GM18861 (cell line): ENCODE results near the gene SORBS1.

Experiments
- ATAC-seq: cut with Tn5 transposase; IDR thresholded peaks from one replicate; pipeline ENCODE4 v1.9.1; 2021; ENCODE audit not compliant: unreplicated experiment

The SORBS1 gene

DNA sequence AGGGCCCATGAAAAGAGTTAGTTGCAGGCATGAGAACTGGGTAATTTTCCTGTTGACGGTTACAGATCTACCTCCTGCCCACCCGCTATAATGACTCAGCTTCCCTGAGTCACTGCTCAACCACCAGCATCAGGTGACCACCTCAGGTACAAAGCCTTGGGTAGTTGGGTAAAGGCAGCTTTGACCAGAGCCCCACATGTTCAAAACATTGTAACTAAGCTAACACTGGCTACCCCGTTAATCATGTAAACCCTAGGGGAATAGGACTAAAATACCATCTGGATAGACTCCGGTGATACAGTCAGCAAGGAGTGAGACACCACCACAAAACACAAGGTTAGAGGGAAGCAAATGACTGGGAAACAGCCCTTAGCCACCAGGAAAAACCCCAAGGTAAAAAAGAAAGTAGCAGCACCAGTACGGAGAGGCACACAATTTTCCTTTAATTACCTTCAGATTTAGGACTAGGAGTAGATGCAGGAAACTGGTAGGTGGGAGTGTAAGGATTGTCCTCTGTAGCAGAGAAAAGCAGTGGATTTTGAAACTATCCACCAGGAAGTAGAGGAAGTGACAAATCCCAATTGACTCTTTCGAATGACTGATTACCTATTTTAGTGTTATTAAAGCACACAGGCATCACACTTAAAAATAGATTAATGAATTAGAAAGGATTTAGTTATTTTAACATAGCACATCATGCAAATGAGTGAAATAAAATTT, 166.8 kb downstream of the SORBS1 start:
- ATAC-seq = peak; percentile 59

DNA sequence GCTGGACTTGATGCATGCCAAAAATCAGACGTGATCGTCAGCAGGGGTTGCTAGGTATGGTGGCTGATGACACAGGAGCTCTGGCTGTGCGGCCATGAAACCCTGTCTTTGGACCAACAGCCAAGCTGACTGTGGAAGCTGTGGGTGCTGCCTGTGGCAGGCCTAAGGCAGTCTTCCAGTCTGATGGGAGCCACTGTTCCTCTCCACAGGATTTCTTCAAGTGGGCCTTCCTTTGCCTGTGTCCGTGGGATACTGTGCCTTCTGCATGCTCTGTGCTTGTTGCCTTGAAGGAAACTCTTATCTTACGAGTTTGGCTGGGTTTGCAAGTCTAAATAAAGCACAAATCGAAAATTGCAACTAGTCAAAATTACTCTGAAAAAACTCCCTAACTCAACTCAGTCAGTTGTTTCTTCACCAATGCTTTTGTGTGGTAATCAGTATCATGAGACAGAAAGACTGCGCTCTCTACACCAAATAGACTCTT, 168.4 kb downstream of the SORBS1 start:
- ATAC-seq = no peak

DNA sequence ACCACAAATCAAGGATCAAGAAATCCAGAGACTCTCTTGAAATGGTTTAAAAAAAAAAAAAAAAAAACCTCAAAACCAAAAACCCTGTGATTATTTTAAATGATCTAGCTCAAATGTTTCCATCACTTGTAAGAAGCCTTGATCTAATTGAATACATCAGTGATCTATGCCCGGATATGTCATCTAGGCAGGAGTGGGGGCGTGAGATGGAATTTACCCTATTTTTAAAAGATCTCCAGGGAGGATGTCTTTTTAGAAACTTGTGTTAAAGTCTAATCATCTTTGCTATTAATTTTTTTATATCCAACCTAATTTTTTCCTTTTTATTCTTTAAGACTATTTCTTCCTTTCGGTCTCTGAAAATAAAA, 169.0 kb downstream of the SORBS1 start:
- no peak for ATAC-seq

DNA sequence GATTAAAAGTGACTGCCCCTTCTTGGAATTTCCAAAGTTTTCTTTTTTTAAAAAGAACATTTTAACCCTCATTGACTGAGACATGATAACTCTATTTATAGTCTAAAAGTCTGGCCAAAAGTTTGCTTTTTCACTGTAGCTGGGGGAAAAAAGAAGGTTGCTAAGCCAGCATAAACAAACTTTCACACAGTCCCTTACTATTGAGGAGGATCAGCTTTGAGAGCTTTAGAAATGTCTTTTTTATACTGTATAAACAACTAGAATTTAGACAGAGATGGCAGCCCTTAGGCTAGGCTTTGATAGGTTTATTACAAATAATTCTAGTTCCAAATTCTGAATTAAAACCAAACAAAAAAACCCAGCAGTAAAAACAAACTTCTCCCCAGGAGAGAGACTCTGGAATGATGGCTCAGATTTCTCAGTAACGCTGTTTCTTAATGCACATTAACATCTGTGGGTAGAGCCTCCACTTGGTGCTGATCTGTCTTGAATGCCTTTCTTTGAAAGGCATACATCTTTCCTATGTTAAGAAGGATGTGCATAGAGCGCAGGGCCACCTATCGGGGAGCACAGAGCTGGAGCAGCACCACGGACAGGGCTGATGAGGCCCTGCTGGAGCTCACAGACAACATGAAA, 169.5 kb downstream of the SORBS1 start:
- no peak for ATAC-seq

DNA sequence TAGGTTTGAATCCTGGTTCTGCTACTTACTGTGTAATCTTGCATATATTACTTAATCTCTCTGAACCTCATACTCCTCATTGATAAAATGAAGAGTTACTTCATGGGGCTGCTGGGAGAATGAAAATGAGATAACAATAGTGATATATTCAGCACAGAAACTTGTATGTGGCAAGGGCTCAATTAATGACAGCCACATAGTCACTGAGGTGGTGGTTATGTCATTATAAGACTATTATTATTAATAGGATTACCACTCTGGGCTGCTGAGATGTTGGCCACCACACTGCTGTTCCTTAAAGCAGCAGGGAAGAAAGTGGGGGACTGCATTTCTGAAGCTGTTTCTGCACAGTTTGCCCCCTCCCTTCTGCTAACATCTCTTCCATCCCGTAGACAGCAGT, 170.0 kb downstream of the SORBS1 start:
- no peak for ATAC-seq

DNA sequence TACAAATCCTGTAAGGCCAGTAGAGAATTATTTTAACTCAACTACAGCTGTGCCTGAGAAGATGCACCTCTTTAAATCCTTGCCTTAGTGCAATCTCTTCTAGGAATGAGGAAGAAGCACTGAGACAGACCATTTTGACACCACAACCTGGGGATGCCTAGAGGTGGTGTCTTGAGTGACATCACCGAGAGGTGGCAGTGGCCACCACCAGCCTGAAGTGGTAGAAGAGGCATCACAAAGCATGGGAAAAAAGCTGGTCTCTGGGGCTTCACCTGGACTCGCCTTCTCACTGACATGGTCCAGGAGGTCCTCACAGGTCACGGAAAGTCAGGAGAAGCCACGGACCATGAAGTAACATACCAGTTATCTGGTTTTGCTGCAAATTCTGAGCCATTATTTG, 171.2 kb downstream of the SORBS1 start:
- no peak for ATAC-seq

DNA sequence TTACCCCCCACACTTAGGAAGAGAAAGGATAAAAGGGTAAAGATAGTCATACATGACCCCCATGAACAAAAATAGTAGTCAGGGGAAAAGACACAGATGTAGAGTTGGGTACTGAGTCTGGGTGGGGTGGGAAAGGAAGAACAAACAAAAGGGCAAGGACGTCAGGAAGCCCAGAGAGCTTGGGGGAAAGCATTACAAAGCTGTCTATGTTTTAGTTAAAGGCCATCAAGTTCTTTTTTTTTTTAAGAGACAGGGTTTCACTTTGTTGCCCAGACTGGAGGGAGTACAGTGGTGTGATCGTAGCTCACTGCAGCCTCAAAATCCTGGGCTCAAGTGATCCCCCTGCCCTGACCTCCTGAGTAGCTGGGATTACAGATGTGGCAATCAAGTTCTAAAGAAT, 172.0 kb downstream of the SORBS1 start:
- no peak for ATAC-seq

DNA sequence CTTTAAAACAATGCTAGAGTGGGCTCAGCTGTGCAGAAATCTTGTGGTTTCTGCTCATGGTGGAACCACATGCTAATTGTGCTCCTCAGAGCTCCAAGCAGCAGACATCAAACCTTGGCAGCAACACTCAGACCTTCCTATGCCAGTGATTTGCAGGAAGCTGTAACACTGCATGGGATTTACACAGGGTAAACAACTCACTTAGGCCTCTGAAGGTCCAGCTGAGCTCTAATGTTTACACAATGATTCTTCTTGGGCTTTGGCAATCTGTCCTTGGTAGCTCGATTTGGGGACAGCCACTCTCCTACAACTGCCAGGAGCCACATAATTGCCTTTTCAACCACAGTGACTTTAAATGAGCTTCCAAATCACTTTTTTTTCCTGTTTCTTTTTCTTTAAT, 172.6 kb downstream of the SORBS1 start:
- ATAC-seq = no peak

DNA sequence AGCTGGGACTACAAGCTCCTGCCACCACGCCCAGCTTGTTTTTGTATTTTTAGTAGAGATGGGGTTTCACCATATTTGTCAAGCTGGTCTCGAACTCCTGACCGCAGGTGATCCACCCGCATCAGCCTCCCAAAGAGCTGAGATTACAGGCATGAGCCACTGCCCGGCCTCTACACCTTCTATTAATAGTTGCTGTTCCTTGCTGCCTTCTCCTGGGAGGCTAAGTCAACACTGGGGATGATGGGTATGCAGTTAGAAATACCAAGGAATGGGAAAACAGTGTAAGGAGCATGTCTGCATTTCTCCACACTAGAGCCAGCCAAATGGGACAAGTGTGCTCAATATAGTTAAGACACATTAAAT, 173.1 kb downstream of the SORBS1 start:
- ATAC-seq = no peak

DNA sequence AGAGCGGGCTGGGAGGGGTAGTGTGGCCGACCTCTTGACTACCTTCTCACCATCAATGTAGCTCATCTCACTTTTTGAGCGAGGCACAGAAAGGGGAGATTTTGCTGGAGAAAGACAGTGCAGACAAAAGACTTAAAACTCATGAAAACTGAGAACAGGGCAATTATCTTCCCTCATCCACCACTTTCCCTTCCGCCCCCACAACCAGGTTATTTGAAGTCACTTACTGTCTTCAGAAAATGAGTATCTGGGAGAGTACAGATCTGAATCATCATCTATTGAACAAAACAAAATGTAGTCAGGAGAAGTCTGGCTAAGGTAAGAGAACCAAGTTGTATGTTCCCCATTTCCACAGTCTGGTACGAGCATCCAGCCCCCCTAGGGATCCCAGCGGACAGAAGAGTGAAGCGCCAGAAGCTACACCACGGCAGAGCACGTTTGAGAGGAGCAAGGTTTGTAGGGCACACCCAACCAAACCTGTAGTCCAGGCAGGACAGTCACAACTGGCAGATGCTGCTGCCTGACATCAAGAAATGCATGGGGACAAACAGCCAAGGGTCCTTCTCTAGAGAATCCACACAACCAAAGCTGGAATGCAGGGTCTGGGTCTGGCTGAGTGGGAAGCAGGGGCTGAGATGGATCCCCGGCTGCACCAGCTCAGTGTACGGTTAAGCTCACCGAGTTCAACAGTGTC, 177.0 kb downstream of the SORBS1 start:
- no peak for ATAC-seq

DNA sequence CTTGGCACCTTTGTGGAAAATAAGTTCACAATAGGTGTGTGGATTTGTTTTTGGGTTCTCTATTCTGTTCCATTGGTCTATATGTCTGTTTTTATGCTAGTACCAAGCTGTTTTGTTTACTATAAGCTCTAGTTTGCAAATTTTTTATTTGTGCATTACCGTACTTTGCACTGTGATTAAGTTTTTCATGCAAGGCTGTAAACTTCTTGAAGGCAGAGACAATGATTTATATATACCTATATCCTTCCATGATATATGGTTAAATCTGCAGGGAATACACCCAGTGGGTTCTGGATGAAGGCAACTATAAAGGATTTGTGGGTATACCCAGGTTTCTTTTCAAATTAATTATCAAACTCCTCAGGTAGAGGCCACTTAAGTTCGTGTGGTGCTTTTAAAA, 178.6 kb downstream of the SORBS1 start:
- no peak for ATAC-seq

DNA sequence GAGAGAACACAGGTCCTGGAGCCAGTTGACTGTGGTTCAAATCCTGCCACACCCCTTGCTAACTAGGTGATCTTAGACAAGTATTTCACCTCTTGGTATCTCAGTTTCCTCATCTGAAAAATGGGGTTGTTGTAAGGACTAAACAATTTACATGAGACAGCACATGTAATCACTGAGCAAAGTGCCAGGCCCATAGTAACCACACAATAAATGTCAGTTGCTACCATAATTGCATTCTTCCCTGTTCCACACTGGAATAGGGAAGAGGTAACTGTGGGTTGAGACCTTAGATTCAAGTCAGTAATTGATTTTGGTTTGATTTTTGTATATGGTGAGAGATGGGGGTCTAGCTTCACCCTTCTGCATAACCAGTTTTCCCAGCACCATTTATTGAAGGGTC, 179.0 kb downstream of the SORBS1 start:
- ATAC-seq = no peak

DNA sequence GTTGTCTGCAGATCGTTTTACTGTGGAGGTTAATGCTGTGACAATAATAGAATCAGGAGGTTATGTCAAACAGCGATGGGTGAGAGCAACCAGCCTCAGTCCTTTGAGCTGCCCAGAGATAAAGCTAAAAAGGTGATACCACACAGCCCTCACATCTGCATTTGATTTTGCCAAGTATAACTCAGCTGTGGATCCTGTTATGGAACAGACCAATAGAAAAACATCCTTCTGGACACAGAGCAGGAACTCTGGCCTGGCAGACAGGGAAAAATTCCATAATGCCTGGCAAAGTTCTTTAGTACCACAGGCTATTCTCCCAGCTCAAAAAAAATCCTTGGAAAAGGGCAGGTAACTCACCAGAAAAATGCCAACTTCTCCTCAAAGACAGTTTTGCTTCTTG, 183.2 kb downstream of the SORBS1 start:
- no peak for ATAC-seq

DNA sequence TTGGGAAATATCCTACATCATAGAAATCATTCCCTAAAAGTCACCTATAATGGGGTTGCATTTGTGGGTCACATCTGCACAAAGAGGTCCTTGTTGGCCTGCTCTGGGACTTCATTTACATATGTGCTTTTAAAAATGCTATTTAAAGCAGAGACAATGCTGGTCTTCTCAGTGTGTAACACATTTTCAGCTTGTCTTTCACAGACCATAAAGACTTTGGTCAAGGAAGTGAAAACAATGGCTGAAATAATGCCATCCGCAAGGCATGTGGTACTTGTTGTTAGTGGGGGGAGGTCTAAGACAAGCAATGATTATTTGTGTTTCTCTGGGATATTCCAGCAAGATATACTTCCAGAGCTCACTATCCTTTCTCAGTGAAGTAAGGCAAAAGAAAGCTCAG, 185.8 kb downstream of the SORBS1 start:
- ATAC-seq = no peak

DNA sequence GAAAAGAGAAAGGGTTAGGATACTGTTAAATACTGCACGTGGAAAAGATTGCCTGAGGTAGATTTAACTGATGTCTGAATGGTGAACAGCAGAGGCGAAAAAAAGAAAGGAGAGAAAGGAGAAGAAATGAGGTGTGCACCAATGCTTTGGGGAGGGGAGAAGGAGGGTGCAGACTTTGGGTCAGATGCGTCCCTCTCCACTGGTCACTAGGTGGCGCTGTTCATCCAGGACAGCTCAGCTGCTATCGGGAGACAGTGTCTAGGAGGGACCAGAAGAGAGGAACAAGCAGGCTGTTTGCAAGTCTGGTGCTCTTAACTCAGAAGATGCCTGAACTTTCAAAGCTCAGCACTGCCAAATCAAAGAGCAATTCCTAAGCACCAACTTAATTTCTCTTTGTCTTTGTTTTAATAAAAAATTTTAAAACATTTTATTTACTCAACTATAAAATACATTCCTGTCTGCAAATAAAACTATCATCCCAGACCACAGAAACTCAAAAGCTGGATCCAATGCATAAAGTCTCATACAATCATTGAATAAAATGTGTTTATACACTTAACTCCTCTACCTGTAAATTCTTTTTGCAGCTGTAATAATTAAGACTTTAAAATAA, 186.5 kb downstream of the SORBS1 start:
- peak; percentile 76 for ATAC-seq

DNA sequence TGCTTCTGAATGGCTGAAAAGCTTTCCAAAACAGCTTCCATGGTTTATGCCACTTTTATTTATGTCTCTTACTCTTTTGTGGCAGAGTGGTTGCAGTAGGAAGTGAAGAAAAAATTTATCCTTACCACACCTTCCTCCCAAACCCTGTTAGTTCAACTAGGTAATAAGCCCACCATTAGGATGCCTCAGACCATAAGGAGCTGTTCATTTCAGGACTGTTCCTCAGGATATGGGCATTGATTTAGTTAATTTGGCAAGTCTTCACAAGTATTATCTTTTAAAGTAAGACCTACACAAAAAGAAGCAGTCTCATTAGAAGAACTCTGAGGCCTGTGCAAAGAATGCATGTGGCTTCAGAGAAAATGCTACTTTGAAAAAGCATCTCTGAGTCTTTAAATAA, 187.5 kb downstream of the SORBS1 start:
- ATAC-seq = no peak

DNA sequence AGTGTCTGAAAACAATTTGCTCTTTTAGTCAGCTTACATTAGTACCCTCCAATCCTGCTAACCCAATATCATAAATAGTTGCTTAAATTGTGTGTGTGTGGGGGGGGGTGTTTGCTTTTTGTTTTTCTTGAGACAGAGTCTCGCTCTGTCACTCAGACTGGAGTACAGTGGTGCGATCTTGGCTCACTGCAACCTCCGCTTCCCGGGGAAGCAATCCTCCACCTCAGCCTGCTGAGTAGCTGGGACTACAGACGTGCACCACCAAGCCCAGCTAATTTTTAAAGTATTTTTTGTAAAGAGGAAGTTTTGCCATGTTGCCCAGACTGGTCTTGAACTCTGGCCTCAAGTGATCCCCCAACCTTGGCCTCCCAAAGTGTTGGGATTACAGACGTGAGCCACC, 196.8 kb downstream of the SORBS1 start:
- no peak for ATAC-seq

DNA sequence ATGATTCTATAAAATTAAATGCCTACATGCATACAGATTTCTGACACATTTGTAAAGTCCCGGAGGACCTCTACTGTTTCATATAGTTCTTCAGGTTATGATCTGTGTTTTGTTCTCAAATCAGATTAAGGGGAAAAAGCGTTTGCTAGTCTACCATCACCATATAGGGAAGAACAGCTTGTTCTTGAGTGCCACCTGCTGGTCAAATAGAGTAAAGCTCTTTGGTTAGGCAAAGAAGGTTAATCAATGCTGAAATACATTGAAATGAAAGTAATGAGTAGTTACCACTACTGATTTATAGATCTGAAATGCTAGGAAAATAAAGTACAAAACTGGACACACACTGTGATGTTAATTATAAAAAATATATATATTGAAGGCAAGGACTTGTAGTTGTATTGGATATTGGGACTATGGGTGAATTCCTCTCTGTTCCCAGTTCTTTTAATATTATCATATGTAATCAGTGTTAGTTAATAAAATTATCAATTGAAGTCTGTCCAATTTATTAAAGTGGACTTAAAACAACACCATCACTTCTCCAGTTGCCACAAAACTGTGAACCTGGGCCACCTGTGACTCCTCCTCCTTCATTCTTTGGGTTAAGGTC, 197.8 kb downstream of the SORBS1 start:
- peak; percentile 85 for ATAC-seq

DNA sequence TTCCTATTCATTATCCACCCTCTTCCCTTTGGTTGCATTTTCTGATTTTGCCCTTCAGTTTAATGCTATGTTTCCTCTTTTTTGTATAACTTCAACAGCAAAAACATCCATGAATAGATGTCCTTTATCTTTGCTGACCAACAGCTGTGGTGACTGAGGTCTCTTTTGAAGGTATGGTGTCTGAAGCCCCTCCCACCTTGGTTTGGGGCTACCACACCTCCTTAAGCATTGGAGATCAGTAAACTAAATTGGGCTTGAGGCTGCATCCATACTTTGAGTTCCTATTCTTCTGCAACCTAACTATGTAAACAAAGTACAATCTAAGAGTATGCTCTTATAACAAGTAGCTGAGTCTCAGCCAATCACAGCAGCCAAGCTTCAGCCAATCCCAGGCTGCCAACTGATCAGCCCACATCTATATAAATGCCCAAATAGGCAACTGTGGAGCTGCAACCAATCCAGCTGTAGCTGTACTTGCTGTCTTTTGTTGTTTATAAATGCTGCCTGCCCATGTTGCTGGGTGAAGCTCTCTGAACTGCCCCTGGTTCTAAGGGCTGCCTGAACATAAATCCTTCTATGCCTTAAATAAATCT, 201.0 kb downstream of the SORBS1 start:
- no peak for ATAC-seq

DNA sequence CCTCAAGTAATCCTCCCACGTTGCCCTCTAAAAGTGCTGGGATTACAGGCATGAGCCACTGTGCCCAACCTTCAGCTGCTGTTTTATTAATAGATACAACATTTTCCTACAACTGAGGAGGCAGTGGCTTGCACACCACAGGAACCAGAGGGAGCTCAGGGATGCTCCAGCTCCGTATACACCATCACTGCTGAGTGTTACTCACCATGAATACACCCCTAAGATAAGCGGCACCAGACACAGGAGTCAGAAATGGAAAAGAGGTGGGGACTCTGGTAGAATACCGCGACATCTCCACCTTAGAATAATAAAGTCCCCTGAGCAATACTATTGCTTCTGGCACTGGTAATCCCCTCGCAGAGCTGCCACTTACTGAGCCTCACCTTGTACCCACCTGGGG, 201.7 kb downstream of the SORBS1 start:
- ATAC-seq = no peak
